Testis (tissue), 3 donors: ENCODE data around the gene TENM4. TPM values are rescaled to one million over a fixed set of nuclear protein-coding genes. Genes with fewer than 3 reads are reported as not detected.

Experiments
- DNase-seq: peaks from one replicate; pipeline ENCODE4 v3.0.0-alpha.2; 2019
- H3K27ac ChIP-seq, 2 donors: fragments of 200-600 bp; sonication (generic); one replicate each; pipeline ENCODE4 v1.5.1; 2019
- H3K27me3 ChIP-seq: fragments of 200-600 bp; sonication (generic); one replicate; pipeline ENCODE4 v1.5.1; 2019
- H3K36me3 ChIP-seq: fragments of 200-600 bp; sonication (generic); one replicate; pipeline ENCODE4 v1.5.1; 2017; ENCODE audit warnings: low read depth; ENCODE audit errors: missing control alignments
- H3K4me1 ChIP-seq: fragments of 200-600 bp; sonication (generic); one replicate; pipeline ENCODE4 v1.5.1; 2019
- H3K4me3 ChIP-seq, 2 donors: fragments of 200-600 bp; sonication (generic); one replicate each; pipeline ENCODE4 v1.5.1; 2017 to 2019
- H3K9me3 ChIP-seq: fragments of 200-600 bp; sonication (generic); one replicate; pipeline ENCODE4 v1.5.1; 2017
- CTCF ChIP-seq, 3 experiments: fragments of 450-650 bp in 2 of 3; fragments of 200-600 bp in 1 of 3; sonication (generic) in 1 of 3; IDR thresholded peaks; one replicate each; pipeline ENCODE4 v1.5.1; 2016 to 2019; ENCODE audit warnings: antibody characterized with exemption in 3 of 3, mild to moderate bottlenecking in 2 of 3, moderate library complexity in 1 of 3
- POLR2A ChIP-seq: fragments of 450-650 bp; IDR thresholded peaks from one replicate; pipeline ENCODE4 v1.6.1; 2017; ENCODE audit warnings: antibody characterized with exemption, mild to moderate bottlenecking, moderate library complexity
- WGBS, 2 donors: methylation state at CpG; one replicate each; pipeline ENCODE4 v1.1.5; 2018; 5-methylcytosine and 5-hydroxymethylcytosine counted together
- intact Hi-C: fragments of 100-400 bp; cut with DNase I; formaldehyde crosslinking; loops from one replicate; pipeline ENCODE4 v1.15.1; 2023; ENCODE audit warnings: low total_unique reads
- polyA plus RNA-seq: library from polyadenylated mRNA; stranded (reverse); fragments of 350-450 nt; fragmentation: Illumina TruSeq; extraction: RNeasy Lipid Tissue Mini Kit (QIAGEN cat#74804); gene quantifications from one replicate; pipeline ENCODE4 v1.2.3, GENCODE V29; 2014; ENCODE audit warnings: low read depth, low replicate concordance; ENCODE audit not compliant: insufficient read depth
- total RNA-seq, 2 donors: library from RNA; depleted of rRNA; stranded (reverse); fragments of >200 nt; gene quantifications; one replicate each; pipeline ENCODE4 v1.2.3, GENCODE V29; 2016

The TENM4 gene
- total and polyA plus RNA-seq, 3 donors from 2014 or later, result 10.6 to 17.9 (median 11.4) TPM

GRCh38 chr11:79294845-79295731 lies 145.7 kb downstream of the TENM4 start:
- 85 to 87% methylated on average over 8 of the region's 8 CpGs for WGBS, 2 donors
- Histone ChIP-seq H3K4me1 (no peaks in the 10 kb centered on the region), H3K27me3 (no peaks in the 10 kb centered on the region), H3K9me3 (no peaks in the 10 kb centered on the region), H3K36me3 (no peaks in the 10 kb centered on the region), H3K4me3 (no peak overlapping the region), H3K27ac (no peak overlapping the region)
- TF ChIP-seq CTCF (IDR thresholded peaks at IDR 0.05), result no peak
- intact Hi-C loops, result no loop called here
- DNase-seq, result no peak

GRCh38 chr11:79291948-79292347 lies 148.9 kb downstream of the TENM4 start:
- no peak for TF ChIP-seq CTCF (IDR thresholded peaks at IDR 0.05)
- no peak for TF ChIP-seq POLR2A
- H3K27me3 ChIP-seq, result no peaks in the 10 kb centered on the region
- DNase-seq, result no peak
- no peaks in the 10 kb centered on the region for H3K36me3 ChIP-seq
- H3K27ac ChIP-seq, result no peak overlapping the region
- 81 to 94% methylated on average over 3 to 4 of the region's 4 CpGs for WGBS, 2 donors
- no peak overlapping the region for H3K4me3 ChIP-seq
- H3K4me1 ChIP-seq, result no peaks in the 10 kb centered on the region
- no peaks in the 10 kb centered on the region for H3K9me3 ChIP-seq
- intact Hi-C loops, result no loop called here

GRCh38 chr11:79290761-79291160 lies 150.1 kb downstream of the TENM4 start:
- no peak for TF ChIP-seq POLR2A
- TF ChIP-seq CTCF (IDR thresholded peaks at IDR 0.05), result no peak
- no peaks in the 10 kb centered on the region for H3K4me1 ChIP-seq
- no peaks in the 10 kb centered on the region for H3K27me3 ChIP-seq
- no peaks in the 10 kb centered on the region for H3K9me3 ChIP-seq
- no peaks in the 10 kb centered on the region for H3K36me3 ChIP-seq
- intact Hi-C loops, result no loop called here
- no peak overlapping the region for H3K4me3 ChIP-seq
- H3K27ac ChIP-seq, result no peak overlapping the region
- DNase-seq, result no peak

- TF ChIP-seq POLR2A (no peak), CTCF (IDR thresholded peaks at IDR 0.05) (no peak)
- no peaks in the 10 kb centered on the region for H3K4me1 ChIP-seq
- H3K9me3 ChIP-seq, result no peaks in the 10 kb centered on the region
- H3K36me3 ChIP-seq, result no peaks in the 10 kb centered on the region
- H3K27ac ChIP-seq, result no peak overlapping the region
- H3K4me3 ChIP-seq, result no peak overlapping the region
- intact Hi-C loops, result no loop called here
- no peak for DNase-seq
- H3K27me3 ChIP-seq, result no peaks in the 10 kb centered on the region
These were observed 152.9 kb downstream of the TENM4 start for GRCh38 chr11:79287952-79288351.

GRCh38 chr11:79285756-79286155 lies 155.1 kb downstream of the TENM4 start:
- TF ChIP-seq CTCF (IDR thresholded peaks at IDR 0.05) (no peak), POLR2A (no peak)
- H3K27ac ChIP-seq, result no peak overlapping the region
- no peaks in the 10 kb centered on the region for H3K36me3 ChIP-seq
- 74 to 79% methylated on average over 2 of the region's 2 CpGs for WGBS, 2 donors
- no peak overlapping the region for H3K4me3 ChIP-seq
- no peaks in the 10 kb centered on the region for H3K9me3 ChIP-seq
- H3K4me1 ChIP-seq, result no peaks in the 10 kb centered on the region
- DNase-seq, result no peak
- intact Hi-C loops, result no loop called here
- no peaks in the 10 kb centered on the region for H3K27me3 ChIP-seq
